Stomach (tissue), 4 donors: Measurements from ENCODE around the gene SLC25A41.

Experiments used
- CTCF ChIP-seq, 7 experiments: fragments of 450-650 bp in 4 of 7; fragments of 200-600 bp in 3 of 7; sonication (generic) in 3 of 7; IDR thresholded peaks; one replicate each; pipeline ENCODE4 v1.5.1; 2016 to 2019; ENCODE audit warnings: antibody characterized with exemption in 7 of 7, control low read depth in 2 of 7, mild to moderate bottlenecking in 1 of 7
- EP300 ChIP-seq: sonication (generic); formaldehyde crosslinking; IDR thresholded peaks from one replicate; pipeline ENCODE4 v1.6.1; 2017; ENCODE audit warnings: antibody characterized with exemption
- POLR2A ChIP-seq, 4 donors: fragments of 450-650 bp; IDR thresholded peaks; one replicate each; pipeline ENCODE4 v1.6.1; 2016; ENCODE audit warnings: antibody characterized with exemption in 4 of 4, control low read depth in 2 of 4, mild to moderate bottlenecking in 1 of 4, moderate library complexity in 1 of 4
- POLR2AphosphoS5 ChIP-seq, 3 donors: sonication (generic); formaldehyde crosslinking; IDR thresholded peaks; one replicate each; pipeline ENCODE4 v1.6.1; 2016; ENCODE audit warnings: antibody characterized with exemption in 3 of 3

DNA sequence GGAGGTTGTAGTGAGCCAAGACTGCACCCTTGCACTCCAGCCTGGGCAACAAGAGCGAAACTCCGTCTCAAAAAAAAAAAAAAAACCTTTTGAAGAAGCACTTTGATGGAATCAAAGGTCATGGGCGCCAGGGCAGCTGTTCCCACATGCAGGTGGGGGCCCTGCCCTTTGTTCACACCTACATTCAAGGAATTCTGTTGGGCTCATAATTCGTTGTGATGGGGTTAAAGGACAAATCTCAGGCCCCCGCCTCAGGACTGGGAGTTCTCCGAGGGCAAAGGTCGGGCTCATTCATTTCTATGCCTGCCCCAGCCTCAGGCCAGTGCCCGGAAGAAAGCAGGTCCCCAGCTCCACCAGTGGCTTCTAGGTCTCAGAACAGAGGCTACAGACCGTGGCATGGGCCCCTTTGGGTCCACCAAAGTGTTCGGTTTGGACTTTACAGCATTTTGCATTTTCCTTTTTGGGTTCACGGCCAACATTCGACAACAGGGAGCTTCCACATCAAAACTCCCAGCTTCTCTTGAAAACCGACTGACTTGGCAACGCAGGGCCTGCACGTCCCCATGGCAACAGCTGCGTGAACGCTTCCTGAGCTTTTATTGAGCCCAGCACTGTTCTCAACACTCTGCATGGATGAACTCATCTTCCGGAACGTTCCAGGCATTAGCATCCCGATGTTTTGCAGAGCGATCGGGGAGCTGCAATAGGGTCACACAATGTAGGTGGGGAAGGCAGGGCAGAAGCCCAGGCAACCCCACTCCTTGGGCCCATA is 30.5 kb downstream of the SLC25A41 start:
- no peak for TF ChIP-seq CTCF (IDR thresholded peaks at IDR 0.05)
- no peak for TF ChIP-seq POLR2AphosphoS5 (IDR thresholded peaks at IDR 0.05)
- TF ChIP-seq POLR2A (IDR thresholded peaks at IDR 0.05), result no peak
- no peak for TF ChIP-seq EP300
